ENCODE results near the gene MCF2L2. TPM values are rescaled to one million over a fixed set of nuclear protein-coding genes. Genes with fewer than 3 reads are reported as not detected.

MCF2L2 gene
- total and polyA plus RNA-seq, 9 of the 15 experiments (the other 6 are each of a cell fraction or from before 2014, with no cell fraction given) = 0.56 to 4.2 (median 3.0) TPM

DNA sequence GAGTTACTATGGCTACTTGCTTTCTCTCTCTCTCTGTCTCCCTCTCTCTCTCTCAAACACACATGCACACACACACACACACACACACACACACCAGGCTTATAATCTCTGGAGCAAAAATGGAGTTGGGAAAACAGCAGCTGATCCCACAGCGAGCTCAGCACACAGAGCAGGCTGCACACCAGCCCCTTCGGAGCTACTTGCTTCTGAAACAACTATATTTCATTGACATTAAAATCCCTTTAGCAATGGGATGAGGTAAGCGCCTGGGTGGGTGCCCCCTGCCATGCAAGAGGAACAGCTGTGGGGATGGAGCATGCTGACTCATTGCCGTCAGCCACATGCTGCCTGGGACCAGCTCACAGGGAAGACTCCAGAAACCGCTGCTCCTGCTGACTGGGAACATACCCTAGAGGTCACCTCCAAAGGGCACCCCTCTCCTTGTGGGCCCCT lies 129.7 kb downstream of the MCF2L2 start (continued):
- 0 out of 2 replicates have a peak, but pooled peaks have one; percentile 28 for TF ChIP-seq PTTG1 (tag; IDR thresholded peaks at IDR 0.05; ENCODE audit: low read depth)
- TF ChIP-seq MYBL2 (IDR thresholded peaks at IDR 0.05; ENCODE audit: low read depth) = no peak
- TF ChIP-seq MYBL2 (CRISPR knock-in tag; IDR thresholded peaks at IDR 0.05; ENCODE audit: borderline replicate concordance) = no peak
- no peak for TF ChIP-seq NFYB (IDR thresholded peaks at IDR 0.05; ENCODE audit: extremely low read depth, insufficient read length)
- peak; percentile 89 for TF ChIP-seq C11orf30 (IDR thresholded peaks at IDR 0.05; ENCODE audit: low read depth)
- no peak for TF ChIP-seq FUS (optimal IDR thresholded peaks at IDR 0.05; ENCODE audit: low read depth, low read length)
- TF ChIP-seq RCOR1 (IDR thresholded peaks at IDR 0.05; ENCODE audit: borderline replicate concordance in 1 of 2, low read depth in 2 of 2, low read length in 2 of 2) = no peak; a peak in 1 of 4 replicates
- no peak for TF ChIP-seq CBX3 (IDR thresholded peaks at IDR 0.05; ENCODE audit: borderline replicate concordance in 1 of 2, low read length in 2 of 2)
- TF ChIP-seq ZNF175 (CRISPR knock-in tag; IDR thresholded peaks at IDR 0.05; ENCODE audit: low read depth) = no peak
- no peak for TF ChIP-seq RBM34 (IDR thresholded peaks at IDR 0.05; ENCODE audit: borderline replicate concordance, insufficient read depth, low read length)
- TF ChIP-seq, protein P1, sequence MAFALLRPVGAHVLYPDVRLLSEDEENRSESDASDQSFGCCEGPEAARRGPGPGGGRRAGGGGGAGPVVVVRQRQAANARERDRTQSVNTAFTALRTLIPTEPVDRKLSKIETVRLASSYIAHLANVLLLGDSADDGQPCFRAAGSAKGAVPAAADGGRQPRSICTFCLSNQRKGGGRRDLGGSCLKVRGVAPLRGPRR (CRISPR knock-in tag; IDR thresholded peaks at IDR 0.05) = no peak
- TF ChIP-seq TCFL5 (CRISPR knock-in tag; conservative IDR thresholded peaks at IDR 0.05) = no peak
- no peak for TF ChIP-seq PHF20 (IDR thresholded peaks at IDR 0.05; ENCODE audit: partially characterized antibody)
- no peak for TF ChIP-seq SP2 (IDR thresholded peaks at IDR 0.05; ENCODE audit: extremely low read depth, low read depth, low read length, poor library complexity, severe bottlenecking)
- TF ChIP-seq TCF3 (CRISPR knock-in tag; IDR thresholded peaks at IDR 0.05) = 0 out of 2 replicates have a peak, but pooled peaks have one; percentile 10
- no peak for TF ChIP-seq PML (IDR thresholded peaks at IDR 0.05; ENCODE audit: low read length)
- TF ChIP-seq, protein P2, sequence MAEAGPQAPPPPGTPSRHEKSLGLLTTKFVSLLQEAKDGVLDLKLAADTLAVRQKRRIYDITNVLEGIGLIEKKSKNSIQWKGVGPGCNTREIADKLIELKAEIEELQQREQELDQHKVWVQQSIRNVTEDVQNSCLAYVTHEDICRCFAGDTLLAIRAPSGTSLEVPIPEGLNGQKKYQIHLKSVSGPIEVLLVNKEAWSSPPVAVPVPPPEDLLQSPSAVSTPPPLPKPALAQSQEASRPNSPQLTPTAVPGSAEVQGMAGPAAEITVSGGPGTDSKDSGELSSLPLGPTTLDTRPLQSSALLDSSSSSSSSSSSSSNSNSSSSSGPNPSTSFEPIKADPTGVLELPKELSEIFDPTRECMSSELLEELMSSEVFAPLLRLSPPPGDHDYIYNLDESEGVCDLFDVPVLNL (CRISPR knock-in tag; IDR thresholded peaks at IDR 0.05; ENCODE audit: low read depth) = no peak
- TF ChIP-seq ZZZ3 (IDR thresholded peaks at IDR 0.05) = no peak
- TF ChIP-seq ZNF695 (CRISPR knock-in tag; IDR thresholded peaks at IDR 0.05) = no peak
- no peak for TF ChIP-seq SMAD2 (IDR thresholded peaks at IDR 0.05; ENCODE audit: low read depth, low read length)
- TF ChIP-seq TEAD4 (IDR thresholded peaks at IDR 0.05; ENCODE audit: low read length) = no peak
- TF ChIP-seq TEAD4 (CRISPR knock-in tag; IDR thresholded peaks at IDR 0.05; ENCODE audit: borderline replicate concordance) = no peak
- TF ChIP-seq ZNF431 (CRISPR knock-in tag; IDR thresholded peaks at IDR 0.05) = no peak
- TF ChIP-seq, protein P3, sequence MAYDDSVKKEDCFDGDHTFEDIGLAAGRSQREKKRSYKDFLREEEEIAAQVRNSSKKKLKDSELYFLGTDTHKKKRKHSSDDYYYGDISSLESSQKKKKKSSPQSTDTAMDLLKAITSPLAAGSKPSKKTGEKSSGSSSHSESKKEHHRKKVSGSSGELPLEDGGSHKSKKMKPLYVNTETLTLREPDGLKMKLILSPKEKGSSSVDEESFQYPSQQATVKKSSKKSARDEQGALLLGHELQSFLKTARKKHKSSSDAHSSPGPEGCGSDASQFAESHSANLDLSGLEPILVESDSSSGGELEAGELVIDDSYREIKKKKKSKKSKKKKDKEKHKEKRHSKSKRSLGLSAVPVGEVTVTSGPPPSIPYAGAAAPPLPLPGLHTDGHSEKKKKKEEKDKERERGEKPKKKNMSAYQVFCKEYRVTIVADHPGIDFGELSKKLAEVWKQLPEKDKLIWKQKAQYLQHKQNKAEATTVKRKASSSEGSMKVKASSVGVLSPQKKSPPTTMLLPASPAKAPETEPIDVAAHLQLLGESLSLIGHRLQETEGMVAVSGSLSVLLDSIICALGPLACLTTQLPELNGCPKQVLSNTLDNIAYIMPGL (CRISPR knock-in tag; IDR thresholded peaks at IDR 0.05) = no peak
- no peak for TF ChIP-seq ESRRB (CRISPR knock-in tag; IDR thresholded peaks at IDR 0.05; ENCODE audit: borderline replicate concordance)
- TF ChIP-seq NRF1 (conservative IDR thresholded peaks at IDR 0.05 in 1 of 2, IDR thresholded peaks at IDR 0.05 in 1 of 2) = no peak; a peak in 1 of 4 replicates
- TF ChIP-seq POLR2G (IDR thresholded peaks at IDR 0.05; ENCODE audit: low read depth, low read length) = no peak
- TF ChIP-seq KDM2B (CRISPR knock-in tag; IDR thresholded peaks at IDR 0.05) = no peak
- no peak; the same call in 1 of the 2 replicates for TF ChIP-seq EP300 (IDR thresholded peaks at IDR 0.05; ENCODE audit: low read length)
